Heart right ventricle (tissue), 16 donors: Measurements from ENCODE around the gene PIP5K1B. TPM values are rescaled to one million over a fixed set of nuclear protein-coding genes. Genes with fewer than 3 reads are reported as not detected.
A peak's percentile ranks its signal among the peaks of the same experiment; 100 is the strongest.

Experiments
- ATAC-seq, 8 donors: fragments of 200-7000 bp; cut with Tn5 transposase; one replicate each; pipeline ENCODE4 v1.9.1; 2020; ENCODE audit warnings: mild to moderate bottlenecking in 8 of 8, moderate library complexity in 8 of 8, moderate number of reproducible peaks in 1 of 8
- DNase-seq, 2 donors: peaks; one replicate each; pipeline ENCODE4 v3.0.0-alpha.2; 2020
- H3K27ac ChIP-seq, 10 donors: fragments of 200-600 bp; sonication (generic) in 2 of 10; one replicate each; pipeline versions ENCODE4 v1.5.0 to v1.8.0; 2020 to 2022; ENCODE audit warnings: mild to moderate bottlenecking in 3 of 10
- H3K27me3 ChIP-seq, 7 donors: fragments of 200-600 bp; one replicate each; pipeline ENCODE4 v1.8.0; 2021 to 2022; ENCODE audit warnings: mild to moderate bottlenecking in 2 of 7
- H3K36me3 ChIP-seq, 9 donors: fragments of 200-600 bp; sonication (generic) in 1 of 9; one replicate each; pipeline versions ENCODE4 v1.5.0 to v1.8.0; 2020 to 2022; ENCODE audit warnings: mild to moderate bottlenecking in 2 of 9
- H3K4me1 ChIP-seq, 9 donors: fragments of 200-600 bp; sonication (generic) in 1 of 9; one replicate each; pipeline versions ENCODE4 v1.5.0 to v1.8.0; 2020 to 2022; ENCODE audit warnings: mild to moderate bottlenecking in 4 of 9
- H3K4me3 ChIP-seq, 10 donors: fragments of 200-600 bp; sonication (generic) in 2 of 10; one replicate each; pipeline versions ENCODE4 v1.5.0 to v1.8.0; 2020 to 2022; ENCODE audit warnings: mild to moderate bottlenecking in 7 of 10, moderate library complexity in 2 of 10
- H3K9me3 ChIP-seq, 11 donors: fragments of 200-600 bp in 10 of 11; sonication (generic) in 2 of 11; one replicate each; pipeline versions ENCODE4 v1.5.0 to v1.8.0; 2013 to 2022; ENCODE audit warnings: mild to moderate bottlenecking in 2 of 11, control low read depth in 1 of 11, moderate library complexity in 1 of 11
- WGBS, 2 donors: extraction: QIAGEN DNeasy Blood & Tissue Kit; methylation state at CpG; one replicate each; pipeline ENCODE4 v1.1.7; 2013; ENCODE audit warnings: inconsistent platforms in 1 of 2; 5-methylcytosine and 5-hydroxymethylcytosine counted together
- intact Hi-C, 10 donors: fragments of 100-400 bp; cut with DNase I; formaldehyde crosslinking; loops; one replicate each; pipeline versions ENCODE4 v1.11.1 to v1.14.2; 2022
- polyA plus RNA-seq, 2 donors: library from polyadenylated mRNA; stranded (reverse); fragments of 200-250 nt; gene quantifications; one replicate each; pipeline ENCODE4 v1.2.3, GENCODE V29; 2013
- total RNA-seq, 10 donors: library from RNA; stranded (reverse); fragmentation: NEBNext Ultra II Directional in 3 of 10; extraction: Animal tissue kit (Norgen Biotek cat#: 25700) in 3 of 10; gene quantifications; one replicate each; pipeline versions ENCODE4 v1.2.1 to v1.2.4, GENCODE V29; 2021 to 2023
- TF ChIP-seq, protein P1 (sequence below), 9 donors: fragments of 200-600 bp; sonication (generic) in 2 of 9; IDR thresholded peaks; one replicate each; pipeline versions ENCODE4 v1.5.0 to v1.8.0; 2021 to 2022; ENCODE audit warnings: antibody characterized with exemption in 9 of 9, mild to moderate bottlenecking in 5 of 9, moderate library complexity in 1 of 9
- donor health status: Arrhythmogenic right ventricular cardiomyopathy.
- donor health status: ischemic (EF 13 %, LVEDD 7.1; RV severe dilation, severe dysfunction).
- donor health status: healthy with polysubstance abuse.
- donor health status: DM: no; HTN: yes; CAD: no.
- donor health status: DM: no; HTN: no; CAD: no.
- donor health status: ischemic (EF 25% LVEDD 6.9; RV normal size, moderate dysfunction).
- donor health status: ischemic (EF 25% LVEDD 5.7; RV mildly dilated, moderate dysfunction).
- donor health status: healthy.
- donor health status: DM: yes; HTN: yes; CAD: no.
- donor health status: Ischemic cardiomyopathy.
- donor health status: ischemic (EF 35%, LVEDD 5.7; RV mildly dilated, moderate dysfunction).
- donor health status: nonischemic (EF 11% LVEDD 7.7; RV severe dilation, severe dysfunction).
- donor health status: DM: yes; HTN: yes; CAD: no.
- donor health status: PGD.
- donor health status: ischemic (EF 29% LVEDD 5.4; RV normal size, mild dysfunction).
- donor health status: nonischemic (EF 23%, LVEDD 6.1; RV moderate dilation, normal function).

The PIP5K1B gene
- total and polyA plus RNA-seq, 12 donors: 5.6 to 90.8 (median 48.1) TPM

GRCh38 chr9:68672215-68672614, 32.8 kb upstream of the PIP5K1B start:
- intact Hi-C loops: loop anchor here in 3 of 10 donors (10.0 kb wide), 2 partner anchors 77 to 87 kb away; no protein-coding TSS in a partner anchor
- DNase-seq: no peak
- no peaks in the 10 kb centered on the region for H3K9me3 ChIP-seq
- H3K4me1 ChIP-seq: peaks cover 0 to 13% (median 5%) of the 10 kb centered on the region in 9 donors
- WGBS, 2 donors: 91 to 93% methylated on average over 1 of the region's 1 CpG
- H3K27me3 ChIP-seq: peaks cover 0 to 2% (median 0%) of the 10 kb centered on the region in 7 donors
- no peak overlapping the region for H3K4me3 ChIP-seq
- no peak overlapping the region for H3K27ac ChIP-seq
- no peak for ATAC-seq
- no peaks in the 10 kb centered on the region for H3K36me3 ChIP-seq
- TF ChIP-seq, protein P1, sequence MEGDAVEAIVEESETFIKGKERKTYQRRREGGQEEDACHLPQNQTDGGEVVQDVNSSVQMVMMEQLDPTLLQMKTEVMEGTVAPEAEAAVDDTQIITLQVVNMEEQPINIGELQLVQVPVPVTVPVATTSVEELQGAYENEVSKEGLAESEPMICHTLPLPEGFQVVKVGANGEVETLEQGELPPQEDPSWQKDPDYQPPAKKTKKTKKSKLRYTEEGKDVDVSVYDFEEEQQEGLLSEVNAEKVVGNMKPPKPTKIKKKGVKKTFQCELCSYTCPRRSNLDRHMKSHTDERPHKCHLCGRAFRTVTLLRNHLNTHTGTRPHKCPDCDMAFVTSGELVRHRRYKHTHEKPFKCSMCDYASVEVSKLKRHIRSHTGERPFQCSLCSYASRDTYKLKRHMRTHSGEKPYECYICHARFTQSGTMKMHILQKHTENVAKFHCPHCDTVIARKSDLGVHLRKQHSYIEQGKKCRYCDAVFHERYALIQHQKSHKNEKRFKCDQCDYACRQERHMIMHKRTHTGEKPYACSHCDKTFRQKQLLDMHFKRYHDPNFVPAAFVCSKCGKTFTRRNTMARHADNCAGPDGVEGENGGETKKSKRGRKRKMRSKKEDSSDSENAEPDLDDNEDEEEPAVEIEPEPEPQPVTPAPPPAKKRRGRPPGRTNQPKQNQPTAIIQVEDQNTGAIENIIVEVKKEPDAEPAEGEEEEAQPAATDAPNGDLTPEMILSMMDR (IDR thresholded peaks at IDR 0.05): no peak

DNA sequence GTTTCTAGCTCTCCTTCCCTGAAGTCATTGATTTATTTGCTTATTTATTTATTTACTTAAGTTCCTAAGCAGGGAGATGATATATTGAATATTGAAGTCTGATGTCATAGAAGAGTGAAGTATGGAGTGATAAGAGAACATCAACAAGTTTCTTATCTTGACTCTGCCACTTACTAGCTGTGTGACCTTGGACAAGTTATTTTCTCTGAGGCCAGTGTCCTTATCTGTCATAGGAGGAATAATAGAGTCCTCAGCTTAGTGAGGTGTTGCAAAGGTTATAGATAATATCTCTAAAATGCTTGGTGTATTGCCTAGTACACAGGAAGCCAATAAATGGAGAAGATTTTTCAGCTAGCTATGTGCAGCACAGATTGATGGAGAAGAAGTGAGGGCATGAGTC, 32.4 kb upstream of the PIP5K1B start:
- Histone ChIP-seq H3K4me1 (peaks cover 0 to 13% (median 5%) of the 10 kb centered on the region in 9 donors), H3K4me3 (no peak overlapping the region), H3K27ac (no peak overlapping the region), H3K27me3 (peaks cover 0 to 5% (median 0%) of the 10 kb centered on the region in 7 donors), H3K9me3 (no peaks in the 10 kb centered on the region), H3K36me3 (no peaks in the 10 kb centered on the region)
- no peak for DNase-seq
- TF ChIP-seq, protein P1 (IDR thresholded peaks at IDR 0.05): no peak
- intact Hi-C loops: loop anchor here in 3 of 10 donors (10.0 kb wide), 2 partner anchors 78 to 88 kb away; no protein-coding TSS in a partner anchor
- peak in 2 of 8 donors; percentile 41 to 53 for ATAC-seq

- Histone ChIP-seq H3K27me3 (peaks cover 0 to 17% (median 4%) of the 10 kb centered on the region in 7 donors), H3K4me1 (peaks cover 0 to 21% (median 0%) of the 10 kb centered on the region in 9 donors), H3K27ac (no peak overlapping the region), H3K9me3 (no peaks in the 10 kb centered on the region), H3K4me3 (no peak overlapping the region), H3K36me3 (no peaks in the 10 kb centered on the region)
- TF ChIP-seq, protein P1 (IDR thresholded peaks at IDR 0.05): peak; percentile 20 to 59 (median 35)
- intact Hi-C loops: loop anchor here in 3 of 10 donors (10.0 kb wide), 2 partner anchors 84 to 94 kb away; no protein-coding TSS in a partner anchor
- DNase-seq (peak in 1 of 2 donors; percentile 5), ATAC-seq (peak in 6 of 8 donors; percentile 61 to 87 (median 75))
- WGBS, 2 donors: 15 to 19% methylated on average over 5 of the region's 5 CpGs
Observed at GRCh38 chr9:68678430-68678829, 26.6 kb upstream of the PIP5K1B start.

- ATAC-seq: no peak
- Histone ChIP-seq H3K36me3 (no peaks in the 10 kb centered on the region), H3K27me3 (peaks cover 0 to 17% (median 0%) of the 10 kb centered on the region in 7 donors), H3K4me1 (peaks cover 0 to 5% (median 0%) of the 10 kb centered on the region in 9 donors), H3K4me3 (no peak overlapping the region), H3K27ac (no peak overlapping the region), H3K9me3 (no peaks in the 10 kb centered on the region)
- TF ChIP-seq, protein P1 (IDR thresholded peaks at IDR 0.05): no peak
- WGBS, 2 donors: 52 to 65% methylated on average over 2 of the region's 2 CpGs
- intact Hi-C loops: loop anchor here in 1 of 10 donors (10.0 kb wide), 1 partner anchor 49 kb away; no protein-coding TSS in a partner anchor
- no peak for DNase-seq
Observed at GRCh38 chr9:68683433-68683832, 21.6 kb upstream of the PIP5K1B start.
